NB4 (cell line): ENCODE measurements around the gene MYH15.

Source experiments
- DNase-seq: peaks from one replicate; pipeline ENCODE4 v3.0.0; 2010; ENCODE audit warnings: low read depth
- H3K4me3 ChIP-seq: one replicate; pipeline ENCODE4 v1.5.1; 2011; ENCODE audit warnings: mild to moderate bottlenecking, low read depth, low read length, moderate library complexity
- MYC ChIP-seq: IDR thresholded peaks from 2 replicates; pipeline ENCODE4 v1.6.1; 2011; ENCODE audit warnings: low read depth, low read length
- POLR2A ChIP-seq: IDR thresholded peaks from 2 replicates; pipeline ENCODE4 v1.6.1; 2011; ENCODE audit warnings: mild to moderate bottlenecking; ENCODE audit not compliant: insufficient read length; ENCODE audit errors: extremely low read depth
- TF ChIP-seq, protein P1 (sequence below): IDR thresholded peaks from 2 replicates; pipeline ENCODE4 v1.6.1; 2011; ENCODE audit warnings: low read depth, low read length
- TF ChIP-seq, protein P2 (sequence below): IDR thresholded peaks from one replicate; pipeline ENCODE4 v1.5.1; 2012; ENCODE audit warnings: low read depth, low read length

Gene MYH15

DNA sequence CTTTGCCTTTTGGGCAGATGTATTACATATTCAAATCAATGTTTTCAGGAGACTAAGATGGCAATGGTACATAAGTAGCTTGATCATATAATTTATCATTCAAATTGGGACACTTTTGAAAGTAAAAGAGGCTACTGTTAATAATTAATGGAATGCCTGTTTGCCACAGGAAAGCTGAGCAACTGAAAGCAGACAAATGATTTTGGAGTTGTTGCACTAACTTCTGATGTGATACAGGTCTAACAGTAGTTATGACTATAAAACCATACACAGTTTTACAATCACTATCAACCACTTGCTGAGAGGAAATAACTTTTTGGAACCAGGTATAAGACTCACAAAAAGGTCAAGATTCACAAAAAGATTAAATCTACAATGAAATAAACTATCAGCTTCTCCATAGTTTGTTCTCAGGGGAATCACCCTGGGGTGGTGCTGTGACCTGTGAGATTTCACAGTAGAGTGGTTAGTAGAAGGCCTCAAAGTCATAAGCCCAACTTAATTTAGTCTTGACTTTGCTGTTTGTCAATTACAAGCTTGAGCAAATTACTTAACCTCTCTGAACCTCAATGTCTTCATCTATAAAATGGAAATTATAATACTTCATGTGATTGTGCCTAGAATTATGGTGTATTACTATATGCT is 171.4 kb downstream of the MYH15 start:
- no peak overlapping the region for H3K4me3 ChIP-seq
- no peak for DNase-seq
- no peak for TF ChIP-seq MYC
- TF ChIP-seq, protein P1, sequence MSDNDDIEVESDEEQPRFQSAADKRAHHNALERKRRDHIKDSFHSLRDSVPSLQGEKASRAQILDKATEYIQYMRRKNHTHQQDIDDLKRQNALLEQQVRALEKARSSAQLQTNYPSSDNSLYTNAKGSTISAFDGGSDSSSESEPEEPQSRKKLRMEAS, result no peak
- TF ChIP-seq, protein P2, sequence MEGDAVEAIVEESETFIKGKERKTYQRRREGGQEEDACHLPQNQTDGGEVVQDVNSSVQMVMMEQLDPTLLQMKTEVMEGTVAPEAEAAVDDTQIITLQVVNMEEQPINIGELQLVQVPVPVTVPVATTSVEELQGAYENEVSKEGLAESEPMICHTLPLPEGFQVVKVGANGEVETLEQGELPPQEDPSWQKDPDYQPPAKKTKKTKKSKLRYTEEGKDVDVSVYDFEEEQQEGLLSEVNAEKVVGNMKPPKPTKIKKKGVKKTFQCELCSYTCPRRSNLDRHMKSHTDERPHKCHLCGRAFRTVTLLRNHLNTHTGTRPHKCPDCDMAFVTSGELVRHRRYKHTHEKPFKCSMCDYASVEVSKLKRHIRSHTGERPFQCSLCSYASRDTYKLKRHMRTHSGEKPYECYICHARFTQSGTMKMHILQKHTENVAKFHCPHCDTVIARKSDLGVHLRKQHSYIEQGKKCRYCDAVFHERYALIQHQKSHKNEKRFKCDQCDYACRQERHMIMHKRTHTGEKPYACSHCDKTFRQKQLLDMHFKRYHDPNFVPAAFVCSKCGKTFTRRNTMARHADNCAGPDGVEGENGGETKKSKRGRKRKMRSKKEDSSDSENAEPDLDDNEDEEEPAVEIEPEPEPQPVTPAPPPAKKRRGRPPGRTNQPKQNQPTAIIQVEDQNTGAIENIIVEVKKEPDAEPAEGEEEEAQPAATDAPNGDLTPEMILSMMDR, result no peak
- TF ChIP-seq POLR2A, result no peak

DNA sequence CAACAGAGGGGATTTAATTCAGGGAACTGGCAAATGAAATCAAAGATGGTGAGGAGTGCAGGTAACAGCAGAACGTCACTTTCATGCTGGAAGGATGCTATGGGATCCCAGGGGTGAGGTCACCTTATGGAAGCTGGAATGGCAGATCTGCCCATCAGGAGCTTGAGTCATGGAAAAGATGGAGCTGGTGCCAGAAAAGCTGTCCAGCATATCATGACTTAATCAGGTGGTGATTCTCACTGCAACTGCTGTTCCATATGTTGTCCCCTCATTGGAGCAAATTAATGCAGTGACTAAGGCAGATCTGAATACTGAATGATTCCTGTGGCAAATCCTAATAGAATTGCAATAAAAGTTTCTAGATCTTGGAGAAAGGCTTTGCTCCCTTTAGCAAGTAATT is 175.7 kb downstream of the MYH15 start:
- DNase-seq, result no peak
- no peak overlapping the region for H3K4me3 ChIP-seq
- TF ChIP-seq POLR2A, result no peak
- TF ChIP-seq, protein P2, result no peak
- no peak for TF ChIP-seq MYC
- TF ChIP-seq, protein P1, result no peak

DNA sequence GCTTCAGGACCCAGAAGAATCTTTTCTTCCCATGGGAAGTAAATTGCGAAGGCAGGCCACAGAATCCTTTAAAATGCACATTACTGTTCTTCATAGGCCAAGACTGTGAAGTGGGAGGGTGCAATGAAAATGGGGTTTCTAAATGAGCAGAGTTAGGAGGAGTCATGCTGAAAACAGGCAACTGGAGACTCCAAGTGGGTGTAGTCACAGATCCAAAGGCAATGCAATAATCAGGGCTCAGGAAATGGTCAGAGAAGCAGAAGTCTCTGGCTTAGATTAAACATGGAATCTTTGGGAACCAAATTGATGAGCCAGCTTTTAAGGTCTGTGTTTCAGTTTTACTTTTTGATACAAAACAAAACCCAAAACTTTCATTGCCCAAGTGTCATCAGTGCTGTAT is 176.4 kb downstream of the MYH15 start:
- H3K4me3 ChIP-seq, result no peak overlapping the region
- no peak for DNase-seq
- no peak for TF ChIP-seq POLR2A
- TF ChIP-seq, protein P2, result no peak
- no peak for TF ChIP-seq MYC
- TF ChIP-seq, protein P1, result no peak

DNA sequence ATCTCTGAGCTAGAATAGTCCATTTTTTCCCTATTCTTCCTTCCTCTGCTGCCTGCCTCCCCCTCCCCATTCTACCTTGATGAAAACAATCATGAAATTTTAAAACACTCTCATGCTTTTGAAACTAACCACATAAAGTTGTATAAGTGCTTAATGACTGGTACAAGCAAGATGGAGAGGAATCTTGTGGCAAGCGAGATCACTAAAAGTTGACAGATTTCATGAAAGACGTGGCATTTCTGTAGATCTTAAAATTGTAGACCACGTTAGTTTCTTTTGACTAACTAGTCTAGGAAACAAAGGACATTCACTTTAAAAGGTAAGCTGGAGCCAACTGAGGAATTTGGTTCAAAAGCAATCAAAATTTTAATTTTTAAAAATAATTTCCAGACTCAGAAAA is 178.6 kb downstream of the MYH15 start:
- no peak overlapping the region for H3K4me3 ChIP-seq
- DNase-seq, result no peak
- TF ChIP-seq, protein P2, result no peak
- no peak for TF ChIP-seq POLR2A
- TF ChIP-seq, protein P1, result no peak
- no peak for TF ChIP-seq MYC
